Measurements from ENCODE around the gene SUV39H1. TPM values are rescaled to one million over a fixed set of nuclear protein-coding genes. Genes with fewer than 3 reads are reported as not detected.

The SUV39H1 gene
- total RNA-seq, 2 donors from 2014 or later: 29.4 to 34.8 TPM

DNA sequence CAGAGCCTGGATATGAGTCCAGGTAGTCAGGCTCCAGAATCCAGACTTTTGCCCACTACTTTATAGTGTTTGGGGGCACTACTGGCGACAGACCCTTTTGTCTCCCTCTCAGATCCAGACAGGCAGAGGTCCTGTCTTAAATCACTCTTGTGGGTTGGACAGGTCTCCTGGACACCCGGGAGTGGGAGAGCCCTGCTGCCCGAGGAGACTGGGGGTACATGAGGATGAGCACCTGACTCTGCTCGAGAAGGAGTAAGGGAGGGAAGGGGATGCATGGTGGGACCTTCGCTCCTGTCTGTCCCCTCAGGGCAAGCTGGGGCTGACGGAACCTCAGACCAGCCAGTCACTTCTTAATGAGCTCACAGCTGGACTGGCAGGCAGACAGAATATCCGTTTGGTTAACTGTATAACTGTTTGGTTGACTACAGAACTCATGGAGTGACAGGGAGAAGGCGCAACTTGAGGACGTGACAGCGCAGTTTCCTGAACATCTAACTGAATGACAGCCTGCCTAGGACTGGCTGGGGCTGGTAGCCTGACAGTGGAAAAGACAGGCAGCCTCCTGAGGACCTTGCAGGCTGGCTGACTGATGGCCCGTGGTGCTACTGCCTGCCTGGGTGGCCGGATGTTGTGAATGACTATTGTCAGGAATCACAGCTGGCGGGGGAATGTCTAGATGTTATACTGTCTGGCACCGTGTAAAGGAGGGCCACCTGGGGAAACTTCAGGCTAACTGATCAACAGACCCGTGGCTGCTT lies 1.6 kb upstream of the SUV39H1 start:
- H3K9me3 Mint-ChIP-seq: no peaks in the 10 kb centered on the region
- H3K36me3 Mint-ChIP-seq (ENCODE audit: insufficient read depth in 2 of 2): peaks cover 3 to 11% of the 10 kb centered on the region in 2 donors
- ATAC-seq (replicated peaks in 1 of 2) (no peak), DNase-seq (no peak)
- H3K4me1 Mint-ChIP-seq (ENCODE audit: low read depth): peaks cover 35% of the 10 kb centered on the region
- peak overlapping the region; percentile 65 for H3K27ac Mint-ChIP-seq
- peaks cover 14% of the 10 kb centered on the region for H3K27me3 Mint-ChIP-seq (ENCODE audit: low read depth)
- H3K4me3 Mint-ChIP-seq: peak overlapping the region; percentile 87

DNA sequence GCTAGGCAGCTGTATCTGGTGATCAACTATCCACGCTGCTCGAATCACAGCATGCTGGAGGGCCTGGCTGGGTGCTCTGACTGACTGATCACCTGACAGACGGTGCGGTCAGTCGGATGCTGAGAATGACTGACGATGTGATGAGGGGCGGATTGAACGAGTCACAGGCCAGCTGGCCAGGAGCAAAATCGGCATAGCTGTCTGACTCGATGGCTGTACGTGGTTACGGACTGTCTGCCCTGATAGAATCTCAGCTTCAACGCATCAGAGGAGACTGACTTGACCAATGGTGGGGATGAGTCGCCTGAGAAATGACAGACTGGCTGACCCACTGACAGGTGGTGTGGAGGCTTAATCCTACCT lies 1.0 kb upstream of the SUV39H1 start:
- ATAC-seq (replicated peaks in 1 of 2): no peak
- Mint-ChIP-seq H3K27me3 (ENCODE audit: low read depth) (peaks cover 14% of the 10 kb centered on the region), H3K27ac (peak overlapping the region; percentile 65), H3K4me3 (peak overlapping the region; percentile 87), H3K4me1 (ENCODE audit: low read depth) (peaks cover 35% of the 10 kb centered on the region), H3K36me3 (ENCODE audit: insufficient read depth in 2 of 2) (peaks cover 3 to 11% of the 10 kb centered on the region in 2 donors), H3K9me3 (no peaks in the 10 kb centered on the region)
- DNase-seq: peak in 1 of 2 donors; percentile 15

DNA sequence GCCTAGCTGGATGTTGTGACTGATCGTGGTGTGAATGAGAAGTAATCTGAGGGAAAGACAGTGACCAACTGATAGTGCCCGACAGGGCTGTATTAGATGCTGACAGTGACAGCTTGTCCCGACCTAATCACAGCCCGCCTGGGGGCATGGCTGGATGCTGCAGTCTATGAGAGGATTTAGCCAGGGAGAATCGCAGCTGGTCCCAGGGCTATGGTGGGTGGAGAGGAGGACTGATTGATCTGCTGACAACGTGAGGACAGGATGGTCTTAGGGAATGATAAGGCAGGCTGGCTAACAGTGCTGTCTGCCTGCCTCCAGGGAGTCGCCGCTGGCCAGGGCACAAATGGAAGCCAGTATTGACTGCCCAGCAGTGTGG lies 621 bp upstream of the SUV39H1 start:
- no peak for DNase-seq
- no peaks in the 10 kb centered on the region for H3K9me3 Mint-ChIP-seq
- ATAC-seq (replicated peaks in 1 of 2): no peak
- peak overlapping the region; percentile 65 for H3K27ac Mint-ChIP-seq
- peaks cover 35% of the 10 kb centered on the region for H3K4me1 Mint-ChIP-seq (ENCODE audit: low read depth)
- H3K36me3 Mint-ChIP-seq (ENCODE audit: insufficient read depth in 2 of 2): peaks cover 3 to 11% of the 10 kb centered on the region in 2 donors
- H3K27me3 Mint-ChIP-seq (ENCODE audit: low read depth): peaks cover 14% of the 10 kb centered on the region
- peak overlapping the region; percentile 87 for H3K4me3 Mint-ChIP-seq

DNA sequence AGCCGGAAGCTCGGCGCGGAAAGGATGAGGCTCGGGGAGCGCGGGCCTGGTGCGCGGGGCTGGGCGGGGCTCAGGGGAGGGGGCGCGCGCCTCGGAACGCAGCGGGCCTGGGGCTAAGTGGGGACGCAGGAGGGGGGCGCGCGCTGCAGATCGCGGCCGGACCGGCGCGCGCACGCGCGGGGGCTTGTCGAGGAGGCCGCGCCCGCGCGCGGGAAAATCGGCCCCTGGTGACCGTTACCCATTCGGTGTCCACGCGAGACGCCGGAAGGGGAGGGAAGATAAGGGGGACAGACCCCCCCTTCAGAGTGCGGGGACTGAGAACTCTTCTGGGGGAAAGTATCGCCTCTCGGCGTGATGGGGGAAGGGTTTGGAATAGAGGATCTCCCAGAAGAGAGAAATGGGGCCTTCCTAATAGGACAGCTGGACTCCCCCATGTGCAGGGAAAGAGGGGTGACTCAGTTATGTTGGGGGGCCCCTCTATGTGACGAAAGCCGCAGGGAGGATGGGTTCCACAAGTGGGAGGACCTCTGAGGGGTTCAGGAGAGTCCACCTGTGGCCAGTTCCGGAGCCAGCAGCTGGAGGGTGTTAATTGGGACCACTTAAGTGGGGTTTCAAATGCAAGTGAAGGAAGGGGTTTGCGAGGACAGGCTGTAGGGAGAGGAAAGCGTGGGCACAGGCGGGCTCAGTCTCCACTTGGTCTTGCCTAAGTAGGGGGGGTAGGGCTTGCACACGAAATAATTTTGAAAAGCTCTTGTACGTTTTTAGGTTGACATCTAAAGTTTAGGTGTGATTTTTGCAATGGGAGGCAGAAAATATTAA lies 584 bp downstream of the SUV39H1 start:
- ATAC-seq (replicated peaks in 1 of 2): peak; percentile 24 to 28
- Mint-ChIP-seq H3K27me3 (ENCODE audit: low read depth) (peaks cover 14% of the 10 kb centered on the region), H3K27ac (peak overlapping the region; percentile 97), H3K4me3 (peak overlapping the region; percentile 87), H3K4me1 (ENCODE audit: low read depth) (peaks cover 44% of the 10 kb centered on the region), H3K9me3 (no peaks in the 10 kb centered on the region), H3K36me3 (ENCODE audit: insufficient read depth in 2 of 2) (peaks cover 3 to 12% of the 10 kb centered on the region in 2 donors)
- DNase-seq: peak; percentile 56 to 64

DNA sequence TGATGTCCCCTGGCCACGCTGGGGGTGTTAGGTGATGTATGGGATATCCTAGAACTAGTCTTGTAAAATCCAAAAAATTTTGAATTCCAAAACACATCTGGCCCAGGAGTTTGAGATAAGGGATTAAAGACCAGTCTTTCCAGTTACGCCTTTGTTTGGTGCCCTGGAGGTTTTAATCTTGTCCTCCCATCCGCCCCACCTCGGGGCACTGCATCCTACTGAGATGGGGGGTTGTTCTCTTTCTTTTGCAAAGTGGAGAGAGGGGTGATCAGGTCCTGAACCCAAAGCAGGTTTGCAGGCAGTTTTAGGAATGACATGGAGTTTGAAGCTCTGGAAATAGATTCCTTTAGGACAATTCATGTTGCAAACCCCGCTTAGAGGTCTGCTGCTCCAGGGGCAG lies 1.8 kb downstream of the SUV39H1 start:
- DNase-seq: no peak
- Mint-ChIP-seq H3K4me1 (ENCODE audit: low read depth) (peaks cover 44% of the 10 kb centered on the region), H3K27me3 (ENCODE audit: low read depth) (peaks cover 14% of the 10 kb centered on the region), H3K9me3 (no peaks in the 10 kb centered on the region), H3K4me3 (peak overlapping the region; percentile 22 to 87), H3K27ac (no peak overlapping the region), H3K36me3 (ENCODE audit: insufficient read depth in 2 of 2) (peaks cover 3 to 14% of the 10 kb centered on the region in 2 donors)
- no peak for ATAC-seq (replicated peaks in 1 of 2)

DNA sequence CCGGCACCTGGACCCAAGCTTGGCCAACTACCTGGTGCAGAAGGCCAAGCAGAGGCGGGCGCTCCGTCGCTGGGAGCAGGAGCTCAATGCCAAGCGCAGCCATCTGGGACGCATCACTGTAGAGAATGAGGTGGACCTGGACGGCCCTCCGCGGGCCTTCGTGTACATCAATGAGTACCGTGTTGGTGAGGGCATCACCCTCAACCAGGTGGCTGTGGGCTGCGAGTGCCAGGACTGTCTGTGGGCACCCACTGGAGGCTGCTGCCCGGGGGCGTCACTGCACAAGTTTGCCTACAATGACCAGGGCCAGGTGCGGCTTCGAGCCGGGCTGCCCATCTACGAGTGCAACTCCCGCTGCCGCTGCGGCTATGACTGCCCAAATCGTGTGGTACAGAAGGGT lies 3.7 kb downstream of the SUV39H1 start:
- ATAC-seq (replicated peaks in 1 of 2) (no peak), DNase-seq (no peak)
- Mint-ChIP-seq H3K4me1 (ENCODE audit: low read depth) (peaks cover 39% of the 10 kb centered on the region), H3K9me3 (no peaks in the 10 kb centered on the region), H3K4me3 (no peak overlapping the region), H3K27ac (no peak overlapping the region), H3K27me3 (ENCODE audit: low read depth) (peaks cover 14% of the 10 kb centered on the region), H3K36me3 (ENCODE audit: insufficient read depth in 2 of 2) (peaks cover 3 to 14% of the 10 kb centered on the region in 2 donors)

DNA sequence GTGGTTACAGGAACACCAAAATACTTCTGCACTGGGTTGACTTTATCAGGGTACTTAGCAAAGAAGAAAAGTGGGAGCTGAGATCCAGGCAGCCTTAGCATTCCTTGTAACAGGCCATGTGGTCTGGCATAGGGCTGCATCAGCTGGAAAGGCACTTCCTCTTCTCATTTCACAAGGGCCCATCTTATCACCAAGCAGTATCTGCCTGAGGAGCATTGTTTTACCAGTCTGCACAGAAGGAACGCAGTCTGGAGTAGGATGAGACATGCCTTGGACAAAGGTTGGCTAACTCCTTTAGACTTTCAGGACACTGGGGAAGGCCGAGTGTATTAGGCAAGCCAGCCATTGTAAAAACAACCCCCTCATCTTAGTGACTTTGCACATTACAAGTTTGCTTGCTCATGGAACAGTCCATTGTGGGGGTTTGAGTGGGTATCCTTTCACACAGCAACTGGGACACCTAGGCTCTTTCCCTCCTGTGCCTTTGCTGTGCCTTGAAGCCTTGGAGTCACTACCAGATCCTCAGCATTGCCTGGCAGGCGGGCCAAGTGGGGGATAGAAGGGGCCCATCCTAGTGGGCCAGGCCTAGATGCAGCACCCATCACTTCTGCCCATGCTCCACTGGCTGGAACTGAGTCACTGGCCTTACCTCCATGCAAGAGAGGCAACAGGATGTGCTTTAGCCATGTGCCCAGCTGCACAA lies 4.6 kb downstream of the SUV39H1 start:
- no peak for ATAC-seq (replicated peaks in 1 of 2)
- no peaks in the 10 kb centered on the region for H3K9me3 Mint-ChIP-seq
- H3K36me3 Mint-ChIP-seq (ENCODE audit: insufficient read depth in 2 of 2): peaks cover 3 to 10% of the 10 kb centered on the region in 2 donors
- no peak overlapping the region for H3K4me3 Mint-ChIP-seq
- peaks cover 30% of the 10 kb centered on the region for H3K4me1 Mint-ChIP-seq (ENCODE audit: low read depth)
- no peak overlapping the region for H3K27ac Mint-ChIP-seq
- H3K27me3 Mint-ChIP-seq (ENCODE audit: low read depth): peaks cover 14% of the 10 kb centered on the region
- no peak for DNase-seq

DNA sequence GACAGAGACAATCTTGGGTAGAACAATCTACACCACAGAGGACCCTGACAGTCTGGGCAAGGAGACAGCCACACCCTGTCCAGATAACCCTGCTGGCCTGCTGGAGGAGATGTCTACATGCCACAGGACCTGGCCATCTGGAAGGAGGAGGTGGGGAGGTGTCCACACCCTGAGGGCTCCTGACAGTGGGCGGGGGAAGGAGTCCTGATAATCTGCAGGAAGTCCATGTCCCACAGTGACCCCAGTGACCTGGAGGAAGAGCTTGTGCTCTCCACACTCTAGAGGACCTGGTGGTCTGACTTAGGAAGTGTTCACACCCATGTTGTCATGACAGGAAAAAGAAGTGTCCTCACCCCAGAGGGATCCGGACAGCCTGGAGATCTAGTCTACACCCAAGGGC lies 5.5 kb downstream of the SUV39H1 start:
- Mint-ChIP-seq H3K4me1 (ENCODE audit: low read depth) (peaks cover 29% of the 10 kb centered on the region), H3K36me3 (ENCODE audit: insufficient read depth in 2 of 2) (peaks cover 3 to 9% of the 10 kb centered on the region in 2 donors)

DNA sequence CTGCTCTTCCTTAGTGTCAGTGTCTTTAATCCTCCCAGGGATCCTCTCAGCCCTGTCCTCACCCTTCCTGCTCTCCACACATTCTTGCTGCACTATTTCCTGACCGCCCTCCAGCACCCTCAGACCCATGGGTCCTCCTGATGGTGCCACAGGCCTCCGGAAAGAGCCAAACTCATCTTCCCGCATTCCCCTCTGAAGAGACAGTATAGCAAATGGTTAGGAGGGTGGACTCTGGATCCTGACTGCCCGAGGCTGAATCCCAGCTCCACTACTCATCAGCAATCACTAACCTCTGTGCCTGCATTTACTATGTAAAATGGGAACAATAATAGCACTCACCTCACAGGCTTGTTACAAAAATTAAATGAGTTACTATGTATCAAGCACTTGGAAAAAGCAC lies 6.2 kb downstream of the SUV39H1 start:
- no peak for DNase-seq
- Mint-ChIP-seq H3K27ac (peak overlapping the region; percentile 63), H3K27me3 (ENCODE audit: low read depth) (peaks cover 9% of the 10 kb centered on the region), H3K36me3 (ENCODE audit: insufficient read depth in 2 of 2) (peaks cover 3 to 7% of the 10 kb centered on the region in 2 donors), H3K9me3 (no peaks in the 10 kb centered on the region), H3K4me3 (no peak overlapping the region), H3K4me1 (ENCODE audit: low read depth) (peaks cover 22% of the 10 kb centered on the region)
- ATAC-seq (replicated peaks in 1 of 2): no peak

More for the DNA sequence above, 5.5 kb downstream of the SUV39H1 start:
- no peak overlapping the region for H3K27ac Mint-ChIP-seq
- no peak overlapping the region for H3K4me3 Mint-ChIP-seq
- peaks cover 14% of the 10 kb centered on the region for H3K27me3 Mint-ChIP-seq (ENCODE audit: low read depth)
- ATAC-seq (replicated peaks in 1 of 2): no peak
- H3K9me3 Mint-ChIP-seq: no peaks in the 10 kb centered on the region
- no peak for DNase-seq

DNA sequence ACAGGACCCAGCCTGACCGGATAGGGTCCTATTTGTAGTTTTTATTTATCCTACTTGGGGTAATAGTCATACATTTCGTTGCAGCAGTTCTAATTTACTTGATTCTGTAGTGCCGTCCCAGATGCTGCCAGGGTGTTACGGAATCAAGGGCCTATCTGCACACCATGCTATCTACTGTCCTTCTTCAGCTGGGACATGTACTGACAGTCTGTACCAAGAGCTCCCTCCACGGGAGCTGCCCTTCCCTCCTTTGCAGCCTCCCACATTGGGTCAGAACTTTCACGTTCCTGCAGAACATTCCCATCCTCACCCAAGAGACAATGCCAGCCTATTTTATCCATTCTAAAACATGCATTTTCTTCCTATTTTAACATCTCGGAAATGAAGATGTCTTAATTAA lies 6.7 kb downstream of the SUV39H1 start:
- ATAC-seq (replicated peaks in 1 of 2) (no peak), DNase-seq (no peak)
- H3K27me3 Mint-ChIP-seq (ENCODE audit: low read depth): peaks cover 7% of the 10 kb centered on the region
- no peak overlapping the region for H3K4me3 Mint-ChIP-seq
- peaks cover 3 to 7% of the 10 kb centered on the region in 2 donors for H3K36me3 Mint-ChIP-seq (ENCODE audit: insufficient read depth in 2 of 2)
- no peak overlapping the region for H3K27ac Mint-ChIP-seq
- H3K9me3 Mint-ChIP-seq: no peaks in the 10 kb centered on the region
- H3K4me1 Mint-ChIP-seq (ENCODE audit: low read depth): peaks cover 20% of the 10 kb centered on the region

DNA sequence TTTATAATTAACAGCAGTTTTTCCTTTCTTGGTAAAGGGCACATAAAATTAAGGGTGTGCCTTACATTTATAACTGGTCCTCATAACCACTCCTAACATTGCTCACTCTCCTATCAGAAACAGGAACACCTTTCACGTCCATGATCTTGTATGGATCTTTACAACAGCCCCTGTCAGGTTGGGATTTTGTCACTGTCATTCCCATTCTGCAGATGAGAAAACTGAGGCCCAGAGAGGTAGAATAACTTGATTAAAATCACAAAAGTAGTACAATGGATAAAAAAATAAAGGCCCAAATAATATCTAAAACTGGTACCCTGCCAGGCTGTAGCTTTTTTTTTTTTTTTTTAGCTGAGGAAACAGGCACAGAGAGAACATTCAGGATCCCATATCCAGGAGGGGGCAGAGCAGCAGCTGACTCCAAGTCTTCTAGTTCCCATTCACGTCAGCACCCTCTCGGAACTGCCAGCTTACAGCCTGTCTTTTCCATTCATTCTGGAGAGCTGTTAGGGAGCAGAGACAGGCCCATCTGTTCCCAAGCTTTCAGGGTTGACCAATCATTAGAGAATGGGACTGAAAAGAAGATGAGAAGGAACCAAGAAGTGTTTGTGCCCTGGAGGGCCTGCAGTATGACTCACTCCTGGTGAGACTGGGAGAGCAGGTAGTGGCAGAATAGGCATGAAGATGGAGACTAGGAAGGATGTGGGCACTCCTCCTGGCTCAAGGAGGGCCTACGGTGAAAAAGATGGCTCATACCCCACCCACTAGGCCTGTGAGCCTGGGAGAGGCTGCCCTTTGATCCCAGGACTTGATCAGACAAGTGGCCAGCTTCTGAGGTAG lies 7.3 kb downstream of the SUV39H1 start:
- Mint-ChIP-seq H3K36me3 (ENCODE audit: insufficient read depth in 2 of 2) (peaks cover 3 to 7% of the 10 kb centered on the region in 2 donors), H3K4me1 (ENCODE audit: low read depth) (peaks cover 17% of the 10 kb centered on the region), H3K27me3 (ENCODE audit: low read depth) (peaks cover 7% of the 10 kb centered on the region), H3K4me3 (no peak overlapping the region), H3K27ac (no peak overlapping the region), H3K9me3 (no peaks in the 10 kb centered on the region)
- ATAC-seq (replicated peaks in 1 of 2) (no peak), DNase-seq (no peak)

DNA sequence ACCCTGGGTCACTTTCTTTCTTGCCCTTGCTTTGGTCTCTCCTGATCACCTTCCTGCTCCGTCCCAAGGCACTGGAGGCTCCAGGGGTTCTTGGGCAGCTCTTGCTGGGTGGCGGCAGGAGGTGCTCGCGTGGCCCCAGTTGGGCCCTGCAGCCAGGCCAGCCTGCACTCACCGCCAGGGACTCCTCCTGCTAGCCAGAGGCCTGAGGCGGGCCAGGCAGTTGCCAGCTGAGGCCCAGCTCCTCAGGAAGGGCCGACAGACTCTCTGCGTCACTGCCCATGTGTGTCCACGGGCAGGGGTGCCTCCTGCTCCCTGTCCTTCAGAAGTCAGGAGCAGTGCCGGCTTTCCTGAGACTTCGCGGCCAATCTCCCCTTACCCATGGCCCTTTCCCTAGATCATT lies 9.3 kb downstream of the SUV39H1 start:
- Mint-ChIP-seq H3K36me3 (ENCODE audit: insufficient read depth in 2 of 2) (peaks cover 0 to 3% of the 10 kb centered on the region in 2 donors), H3K27me3 (ENCODE audit: low read depth) (no peaks in the 10 kb centered on the region), H3K4me3 (no peak overlapping the region), H3K9me3 (no peaks in the 10 kb centered on the region), H3K4me1 (ENCODE audit: low read depth) (peaks cover 12% of the 10 kb centered on the region), H3K27ac (no peak overlapping the region)
- no peak for ATAC-seq (replicated peaks in 1 of 2)
- DNase-seq: no peak
